Activated T-helper 2 cell treated with anti-CD3 and anti-CD28 coated beads, Interferon-gamma antibody, Interleukin-2, Interleukin-4, amounts not matched to agents 10 μg/mL and 5 μg/mL and 100 μg/mL, durations not matched to agents 14 hours and 24 hours and 36 hours (primary cell): ENCODE data around the gene ILDR2. TPM values are rescaled to one million over a fixed set of nuclear protein-coding genes. Genes with fewer than 3 reads are reported as not detected.

ENCODE experiments used
- DNase-seq: peaks from one replicate; pipeline ENCODE4 v3.0.0; 2021; ENCODE audit warnings: low spot score
- H3K27ac Mint-ChIP-seq: one replicate; pipeline ENCODE4 v1.8.0; 2021; ENCODE audit warnings: mixed read lengths
- H3K27me3 Mint-ChIP-seq: one replicate; pipeline ENCODE4 v1.8.0; 2021; ENCODE audit warnings: low read depth, mixed read lengths
- H3K36me3 Mint-ChIP-seq: one replicate; pipeline ENCODE4 v1.8.0; 2021; ENCODE audit warnings: low read depth, mixed read lengths
- H3K4me1 Mint-ChIP-seq: one replicate; pipeline ENCODE4 v1.8.0; 2021; ENCODE audit warnings: low read depth, mixed read lengths
- H3K4me3 Mint-ChIP-seq: one replicate; pipeline ENCODE4 v1.8.0; 2021; ENCODE audit warnings: low read depth, mild to moderate bottlenecking, moderate library complexity, mixed read lengths
- H3K9me3 Mint-ChIP-seq: one replicate; pipeline ENCODE4 v1.8.0; 2021; ENCODE audit warnings: mixed read lengths
- intact Hi-C: fragments of 100-400 bp; cut with micrococcal nuclease; formaldehyde crosslinking; loops from one replicate; pipeline ENCODE4 v1.15.1; 2023
- total RNA-seq: library from RNA; stranded (reverse); gene quantifications from 2 replicates; pipeline ENCODE4 v1.2.3, GENCODE V29; 2022

Gene ILDR2
- total RNA-seq, 1 donor from 2014 or later = 18.5 TPM

- peak; percentile 71 for DNase-seq
- peaks cover 3% of the 10 kb centered on the region for H3K27me3 Mint-ChIP-seq
- peaks cover 10% of the 10 kb centered on the region for H3K9me3 Mint-ChIP-seq
- intact Hi-C loops = loop anchor here (1.0 to 5.0 kb wide), 4 partner anchors 42 to 212 kb away; no protein-coding TSS in a partner anchor
- H3K36me3 Mint-ChIP-seq = peaks cover 5% of the 10 kb centered on the region
- no peak overlapping the region for H3K4me3 Mint-ChIP-seq
- peaks cover 26% of the 10 kb centered on the region for H3K4me1 Mint-ChIP-seq
- no peak overlapping the region for H3K27ac Mint-ChIP-seq
Measured at GRCh38 chr1:166910396-166910994, 64.8 kb downstream of the ILDR2 start.

DNA sequence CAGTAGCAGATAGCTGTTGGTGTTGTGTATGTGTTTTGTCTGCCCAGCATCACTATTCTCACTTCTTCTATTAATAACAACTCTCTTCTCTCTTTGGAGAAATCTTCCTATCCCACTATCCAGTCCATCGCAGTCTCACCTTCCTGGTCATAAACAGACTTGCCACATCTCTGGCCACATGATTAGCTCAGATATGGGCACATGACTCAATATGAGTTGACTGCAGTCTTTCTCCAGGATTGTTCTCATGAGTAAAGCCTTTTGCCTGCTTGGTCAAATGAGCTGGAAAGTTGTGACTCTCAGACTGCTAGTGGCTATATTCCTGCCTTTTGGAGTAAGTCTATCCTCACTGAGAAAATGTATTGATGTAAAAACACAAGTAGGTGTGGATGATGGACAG, 66.4 kb downstream of the ILDR2 start:
- Mint-ChIP-seq H3K27me3 (peaks cover 7% of the 10 kb centered on the region), H3K9me3 (peaks cover 10% of the 10 kb centered on the region), H3K36me3 (peaks cover 5% of the 10 kb centered on the region), H3K4me3 (no peak overlapping the region), H3K4me1 (peaks cover 36% of the 10 kb centered on the region), H3K27ac (no peak overlapping the region)
- no peak for DNase-seq
- intact Hi-C loops = loop anchor here (5.0 kb wide), 1 partner anchor 313 kb away; the partner anchor contains the start of gene POU2F1

GRCh38 chr1:166907763-166908162, 67.6 kb downstream of the ILDR2 start:
- H3K4me1 Mint-ChIP-seq = peaks cover 39% of the 10 kb centered on the region
- peaks cover 9% of the 10 kb centered on the region for H3K27me3 Mint-ChIP-seq
- no peak overlapping the region for H3K4me3 Mint-ChIP-seq
- H3K27ac Mint-ChIP-seq = no peak overlapping the region
- intact Hi-C loops = loop anchor here (2.0 to 5.0 kb wide), 2 partner anchors 31 to 315 kb away; partner anchors contain the start of genes POU2F1 and TADA1
- peaks cover 10% of the 10 kb centered on the region for H3K9me3 Mint-ChIP-seq
- no peak for DNase-seq
- H3K36me3 Mint-ChIP-seq = peaks cover 4% of the 10 kb centered on the region

DNA sequence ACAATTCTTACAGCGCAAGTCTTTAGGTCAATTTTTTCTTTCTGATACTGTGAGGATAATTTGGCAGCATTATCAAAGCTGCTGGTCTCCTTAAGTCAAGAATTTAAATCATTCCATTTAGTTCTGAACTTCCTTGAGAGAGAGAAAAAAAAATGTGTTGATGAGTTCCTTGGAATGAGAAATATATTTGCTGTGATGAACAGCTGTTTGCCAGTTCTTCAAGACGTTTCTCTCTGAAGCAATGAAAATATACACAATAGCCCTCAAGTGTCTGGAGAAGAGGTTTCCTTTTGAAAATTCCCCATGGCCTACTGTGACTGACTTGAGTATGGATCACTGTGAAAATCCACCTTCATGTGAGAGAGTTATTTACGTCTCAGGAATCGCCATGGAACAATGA, 68.3 kb downstream of the ILDR2 start:
- H3K4me3 Mint-ChIP-seq = no peak overlapping the region
- peaks cover 2% of the 10 kb centered on the region for H3K36me3 Mint-ChIP-seq
- H3K4me1 Mint-ChIP-seq = peaks cover 41% of the 10 kb centered on the region
- peaks cover 10% of the 10 kb centered on the region for H3K9me3 Mint-ChIP-seq
- peaks cover 12% of the 10 kb centered on the region for H3K27me3 Mint-ChIP-seq
- DNase-seq = no peak
- H3K27ac Mint-ChIP-seq = no peak overlapping the region
- intact Hi-C loops = loop anchor here (2.0 to 5.0 kb wide), 2 partner anchors 30 to 315 kb away; partner anchors contain the start of genes POU2F1 and TADA1

GRCh38 chr1:166906647-166907046, 68.7 kb downstream of the ILDR2 start:
- Mint-ChIP-seq H3K4me1 (peaks cover 42% of the 10 kb centered on the region), H3K4me3 (no peak overlapping the region), H3K27ac (no peak overlapping the region), H3K27me3 (peaks cover 12% of the 10 kb centered on the region), H3K9me3 (peaks cover 7% of the 10 kb centered on the region), H3K36me3 (peaks cover 2% of the 10 kb centered on the region)
- intact Hi-C loops = loop anchor here (2.0 to 5.0 kb wide), 2 partner anchors 30 to 316 kb away; partner anchors contain the start of genes POU2F1 and TADA1
- DNase-seq = no peak

GRCh38 chr1:166905900-166906299, 69.4 kb downstream of the ILDR2 start:
- Mint-ChIP-seq H3K4me1 (peaks cover 41% of the 10 kb centered on the region), H3K27me3 (peaks cover 13% of the 10 kb centered on the region), H3K4me3 (no peak overlapping the region), H3K9me3 (no peaks in the 10 kb centered on the region), H3K36me3 (peaks cover 2% of the 10 kb centered on the region), H3K27ac (peak overlapping the region; percentile 56)
- intact Hi-C loops = loop anchor here (2.0 to 5.0 kb wide), 2 partner anchors 29 to 316 kb away; partner anchors contain the start of genes POU2F1 and TADA1
- no peak for DNase-seq

DNA sequence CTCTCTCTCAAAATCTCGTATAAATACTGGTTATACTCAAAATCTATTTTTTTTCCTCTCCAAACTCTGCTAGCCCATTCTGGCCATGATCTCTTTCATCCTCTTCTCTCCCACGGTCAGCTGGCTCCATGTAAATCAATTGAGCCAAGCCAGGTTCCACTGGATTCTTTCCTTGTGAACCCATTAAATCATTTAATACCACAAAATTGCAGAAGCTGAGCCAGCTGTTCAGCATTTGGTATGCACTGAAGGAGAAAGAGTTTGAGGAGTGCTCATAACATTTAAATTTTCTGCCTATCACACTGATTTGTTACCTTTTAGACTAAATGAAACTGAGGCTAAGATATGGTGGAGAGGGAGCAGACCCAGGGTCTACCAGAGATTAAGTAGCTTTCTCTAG, 70.2 kb downstream of the ILDR2 start:
- H3K9me3 Mint-ChIP-seq = no peaks in the 10 kb centered on the region
- H3K27me3 Mint-ChIP-seq = peaks cover 15% of the 10 kb centered on the region
- H3K4me1 Mint-ChIP-seq = peaks cover 36% of the 10 kb centered on the region
- DNase-seq = no peak
- H3K36me3 Mint-ChIP-seq = peaks cover 2% of the 10 kb centered on the region
- H3K4me3 Mint-ChIP-seq = no peak overlapping the region
- peak overlapping the region; percentile 56 for H3K27ac Mint-ChIP-seq
- intact Hi-C loops = loop anchor here (5.0 kb wide), 1 partner anchor 317 kb away; the partner anchor contains the start of gene POU2F1

GRCh38 chr1:166903232-166903631, 72.1 kb downstream of the ILDR2 start:
- no peak for DNase-seq
- H3K36me3 Mint-ChIP-seq = peaks cover 2% of the 10 kb centered on the region
- intact Hi-C loops = no loop called here
- peaks cover 36% of the 10 kb centered on the region for H3K4me1 Mint-ChIP-seq
- no peak overlapping the region for H3K4me3 Mint-ChIP-seq
- peaks cover 24% of the 10 kb centered on the region for H3K27me3 Mint-ChIP-seq
- peaks cover 4% of the 10 kb centered on the region for H3K9me3 Mint-ChIP-seq
- no peak overlapping the region for H3K27ac Mint-ChIP-seq

- peaks cover 27% of the 10 kb centered on the region for H3K27me3 Mint-ChIP-seq
- no peak for DNase-seq
- H3K4me1 Mint-ChIP-seq = peaks cover 30% of the 10 kb centered on the region
- peaks cover 14% of the 10 kb centered on the region for H3K9me3 Mint-ChIP-seq
- H3K36me3 Mint-ChIP-seq = peaks cover 2% of the 10 kb centered on the region
- intact Hi-C loops = no loop called here
- no peak overlapping the region for H3K4me3 Mint-ChIP-seq
- no peak overlapping the region for H3K27ac Mint-ChIP-seq
Measured at GRCh38 chr1:166902279-166902678, 73.1 kb downstream of the ILDR2 start.

DNA sequence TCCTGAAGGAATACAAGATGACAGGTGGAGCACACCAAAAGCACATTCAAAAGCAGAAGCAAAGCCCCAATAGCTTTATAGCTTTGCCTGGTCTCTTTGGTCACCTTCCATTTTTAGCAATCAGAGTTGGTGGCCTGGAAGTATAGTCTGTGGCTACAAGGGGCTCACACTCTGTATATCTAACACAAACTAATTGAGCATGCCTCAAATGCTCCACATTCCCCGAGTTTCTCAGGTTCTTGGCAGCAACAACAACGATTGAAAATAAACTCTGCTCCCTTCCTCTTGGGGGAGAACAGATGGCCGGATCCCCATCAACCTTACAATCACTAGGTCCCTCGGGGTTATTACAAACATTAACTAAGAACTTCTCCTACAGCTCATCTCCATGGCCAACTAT, 74.4 kb downstream of the ILDR2 start:
- Mint-ChIP-seq H3K27me3 (peaks cover 30% of the 10 kb centered on the region), H3K4me3 (no peak overlapping the region), H3K9me3 (peaks cover 22% of the 10 kb centered on the region), H3K27ac (no peak overlapping the region), H3K4me1 (peaks cover 21% of the 10 kb centered on the region), H3K36me3 (no peaks in the 10 kb centered on the region)
- no peak for DNase-seq
- intact Hi-C loops = no loop called here

- peaks cover 32% of the 10 kb centered on the region for H3K27me3 Mint-ChIP-seq
Measured at GRCh38 chr1:166899769-166900168, 75.6 kb downstream of the ILDR2 start.

DNA sequence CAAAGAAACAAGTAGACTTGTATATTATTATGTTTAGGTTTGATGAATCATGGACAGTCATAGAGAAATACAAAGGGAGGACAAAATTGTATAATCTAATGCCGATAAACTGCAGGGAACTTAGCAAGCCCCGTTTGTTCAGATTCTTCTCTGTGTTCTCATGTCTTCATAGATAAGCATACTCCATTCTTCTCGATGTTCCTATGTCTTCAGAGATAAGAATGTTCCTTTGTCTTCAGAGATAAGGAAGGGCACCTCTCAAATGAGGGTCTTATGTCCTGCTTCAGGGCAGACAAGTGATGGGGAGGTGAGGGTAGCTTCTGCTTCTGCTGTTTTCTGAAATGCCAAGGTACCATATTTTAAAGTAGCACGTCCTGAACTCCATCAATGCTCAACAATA, 79.6 kb downstream of the ILDR2 start:
- no peak overlapping the region for H3K4me3 Mint-ChIP-seq
- peaks cover 50% of the 10 kb centered on the region for H3K27me3 Mint-ChIP-seq
- intact Hi-C loops = no loop called here
- no peaks in the 10 kb centered on the region for H3K36me3 Mint-ChIP-seq
- H3K9me3 Mint-ChIP-seq = peaks cover 25% of the 10 kb centered on the region
- H3K4me1 Mint-ChIP-seq = no peaks in the 10 kb centered on the region
- no peak overlapping the region for H3K27ac Mint-ChIP-seq
- DNase-seq = no peak

More at GRCh38 chr1:166899769-166900168, 75.6 kb downstream of the ILDR2 start:
- Mint-ChIP-seq H3K27ac (no peak overlapping the region), H3K4me1 (peaks cover 11% of the 10 kb centered on the region), H3K4me3 (no peak overlapping the region), H3K9me3 (peaks cover 25% of the 10 kb centered on the region), H3K36me3 (no peaks in the 10 kb centered on the region)
- DNase-seq = no peak
- intact Hi-C loops = no loop called here

DNA sequence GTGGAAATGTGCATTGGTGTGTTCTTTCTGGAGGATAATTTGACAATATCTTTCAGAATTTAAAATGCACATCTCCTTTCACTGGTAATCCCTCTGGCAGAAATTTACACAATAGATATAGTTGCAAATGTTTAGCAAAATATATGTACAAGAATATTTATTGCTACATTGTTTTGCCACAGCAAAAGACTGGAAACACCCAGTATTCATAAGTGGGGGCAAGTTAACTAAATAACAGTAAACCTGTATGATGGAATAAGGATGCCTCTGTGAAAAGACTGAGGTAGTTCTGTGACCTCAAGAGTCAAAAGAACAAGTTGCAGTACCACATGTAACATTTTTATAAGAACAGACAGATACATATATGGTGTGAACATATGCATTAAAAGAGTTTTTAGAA, 85.6 kb downstream of the ILDR2 start:
- Mint-ChIP-seq H3K27me3 (peaks cover 51% of the 10 kb centered on the region), H3K27ac (no peak overlapping the region), H3K9me3 (no peaks in the 10 kb centered on the region), H3K4me3 (no peak overlapping the region), H3K4me1 (peaks cover 11% of the 10 kb centered on the region), H3K36me3 (no peaks in the 10 kb centered on the region)
- intact Hi-C loops = no loop called here
- no peak for DNase-seq
